Osteocyte (in vitro differentiated cells): Measurements from ENCODE around the gene SLC17A9. TPM values are rescaled to one million over a fixed set of nuclear protein-coding genes. Genes with fewer than 3 reads are reported as not detected.
A peak's percentile ranks its signal among the peaks of the same experiment; 100 is the strongest.

Source experiments
- DNase-seq: peaks from one replicate; pipeline ENCODE4 v3.0.0; 2021; ENCODE audit warnings: mixed read lengths; ENCODE audit not compliant: unreplicated experiment; ENCODE audit errors: extremely low spot score
- H3K27ac Mint-ChIP-seq: one replicate; pipeline ENCODE4 v1.8.0; 2021; ENCODE audit warnings: mild to moderate bottlenecking, mixed read lengths; ENCODE audit not compliant: unreplicated experiment
- H3K27me3 Mint-ChIP-seq: one replicate; pipeline ENCODE4 v1.8.0; 2021; ENCODE audit warnings: mixed read lengths; ENCODE audit not compliant: unreplicated experiment
- H3K36me3 Mint-ChIP-seq: one replicate; pipeline ENCODE4 v1.8.0; 2021; ENCODE audit warnings: mixed read lengths; ENCODE audit not compliant: unreplicated experiment
- H3K4me1 Mint-ChIP-seq: one replicate; pipeline ENCODE4 v1.8.0; 2021; ENCODE audit warnings: mixed read lengths; ENCODE audit not compliant: unreplicated experiment
- H3K4me3 Mint-ChIP-seq: one replicate; pipeline ENCODE4 v1.8.0; 2021; ENCODE audit warnings: mild to moderate bottlenecking, moderate library complexity, mixed read lengths; ENCODE audit not compliant: unreplicated experiment
- H3K9me3 Mint-ChIP-seq: one replicate; pipeline ENCODE4 v1.8.0; 2021; ENCODE audit warnings: mixed read lengths; ENCODE audit not compliant: unreplicated experiment
- total RNA-seq: library from RNA; stranded (reverse); gene quantifications from 2 replicates; pipeline ENCODE4 v1.2.1, GENCODE V29; 2021
- TF ChIP-seq, protein P1 (sequence below): fragments of 200-600 bp; sonication (generic); IDR thresholded peaks from 2 replicates; pipeline ENCODE4 v1.5.0; 2021; ENCODE audit warnings: antibody characterized with exemption, mild to moderate bottlenecking, moderate library complexity

Gene SLC17A9
- total RNA-seq, 1 donor from 2014 or later, result not detected

DNA sequence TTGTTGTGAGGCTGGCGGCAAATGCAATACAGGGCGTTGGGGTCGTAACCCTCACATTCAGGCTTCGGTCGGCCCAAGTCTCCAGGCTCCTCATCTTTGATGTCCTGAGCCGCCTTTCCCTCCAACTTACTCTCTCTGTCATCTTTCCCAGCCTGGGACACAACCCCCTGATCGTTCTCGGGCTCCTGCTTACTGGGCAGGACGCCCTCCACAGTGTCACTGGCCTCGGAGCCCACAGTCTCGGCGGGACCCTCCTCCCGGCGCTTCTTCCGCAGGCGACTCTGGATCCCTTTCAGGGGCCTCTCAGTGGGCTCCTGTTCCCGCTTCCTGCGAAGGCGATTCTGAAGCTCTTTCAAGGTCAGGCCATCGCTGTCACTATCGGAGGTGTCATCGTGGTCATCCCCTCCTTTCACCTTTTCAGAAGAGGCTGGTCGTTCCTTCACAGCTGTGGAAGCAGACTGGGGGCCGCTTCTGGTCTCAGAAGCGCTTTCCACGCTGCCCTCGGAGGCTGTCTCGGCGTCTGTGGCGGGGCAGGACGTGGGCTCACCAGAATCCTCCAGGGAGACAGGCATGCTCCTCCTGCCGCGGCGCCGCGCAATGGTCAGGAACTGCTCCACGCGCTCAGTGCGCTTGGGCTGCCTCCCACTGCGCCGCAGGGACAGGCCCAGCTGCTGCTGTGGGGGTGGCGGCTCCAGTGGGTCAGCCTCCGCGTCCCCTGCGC, 41.6 kb upstream of the SLC17A9 start:
- no peaks in the 10 kb centered on the region for H3K27me3 Mint-ChIP-seq
- H3K36me3 Mint-ChIP-seq, result peaks cover 59% of the 10 kb centered on the region
- no peak overlapping the region for H3K4me3 Mint-ChIP-seq
- no peaks in the 10 kb centered on the region for H3K9me3 Mint-ChIP-seq
- TF ChIP-seq, protein P1, sequence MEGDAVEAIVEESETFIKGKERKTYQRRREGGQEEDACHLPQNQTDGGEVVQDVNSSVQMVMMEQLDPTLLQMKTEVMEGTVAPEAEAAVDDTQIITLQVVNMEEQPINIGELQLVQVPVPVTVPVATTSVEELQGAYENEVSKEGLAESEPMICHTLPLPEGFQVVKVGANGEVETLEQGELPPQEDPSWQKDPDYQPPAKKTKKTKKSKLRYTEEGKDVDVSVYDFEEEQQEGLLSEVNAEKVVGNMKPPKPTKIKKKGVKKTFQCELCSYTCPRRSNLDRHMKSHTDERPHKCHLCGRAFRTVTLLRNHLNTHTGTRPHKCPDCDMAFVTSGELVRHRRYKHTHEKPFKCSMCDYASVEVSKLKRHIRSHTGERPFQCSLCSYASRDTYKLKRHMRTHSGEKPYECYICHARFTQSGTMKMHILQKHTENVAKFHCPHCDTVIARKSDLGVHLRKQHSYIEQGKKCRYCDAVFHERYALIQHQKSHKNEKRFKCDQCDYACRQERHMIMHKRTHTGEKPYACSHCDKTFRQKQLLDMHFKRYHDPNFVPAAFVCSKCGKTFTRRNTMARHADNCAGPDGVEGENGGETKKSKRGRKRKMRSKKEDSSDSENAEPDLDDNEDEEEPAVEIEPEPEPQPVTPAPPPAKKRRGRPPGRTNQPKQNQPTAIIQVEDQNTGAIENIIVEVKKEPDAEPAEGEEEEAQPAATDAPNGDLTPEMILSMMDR, result no peak
- H3K4me1 Mint-ChIP-seq, result peaks cover 22% of the 10 kb centered on the region
- no peak for DNase-seq
- H3K27ac Mint-ChIP-seq, result no peak overlapping the region

- Mint-ChIP-seq H3K27ac (no peak overlapping the region), H3K4me3 (no peak overlapping the region), H3K4me1 (peaks cover 29% of the 10 kb centered on the region), H3K36me3 (peaks cover 51% of the 10 kb centered on the region), H3K27me3 (no peaks in the 10 kb centered on the region), H3K9me3 (no peaks in the 10 kb centered on the region)
- TF ChIP-seq, protein P1, result no peak
- no peak for DNase-seq
Measured at GRCh38 chr20:62911701-62912280, 40.7 kb upstream of the SLC17A9 start.

DNA sequence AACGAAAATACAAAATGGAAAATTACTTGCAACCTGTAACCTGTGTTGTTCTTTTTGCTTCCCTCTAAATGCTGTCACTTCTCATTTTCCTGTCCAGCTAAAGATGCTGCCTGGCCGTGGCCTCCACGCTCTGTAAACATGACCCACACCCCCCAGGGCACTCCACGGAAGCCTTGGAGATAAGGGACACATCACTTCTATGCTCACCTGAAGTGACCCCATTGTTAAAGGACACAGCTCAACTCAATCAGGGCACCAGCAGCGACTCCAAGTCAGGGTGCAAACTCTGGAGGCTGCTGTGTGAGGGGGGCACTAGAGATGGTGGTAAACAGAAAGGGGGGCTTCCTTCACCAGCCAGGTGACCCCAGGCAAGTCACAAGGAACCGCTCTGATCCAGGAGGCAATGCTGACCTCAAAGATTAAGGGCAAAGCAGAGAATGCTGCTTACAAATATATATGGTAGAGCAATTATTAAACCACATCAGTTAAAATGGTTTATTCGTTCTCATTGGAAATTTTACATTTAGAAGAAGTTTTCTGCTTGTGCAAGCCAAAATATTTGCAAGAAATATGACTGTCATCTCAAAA, 39.4 kb upstream of the SLC17A9 start:
- peaks cover 35% of the 10 kb centered on the region for H3K4me1 Mint-ChIP-seq
- no peak for DNase-seq

DNA sequence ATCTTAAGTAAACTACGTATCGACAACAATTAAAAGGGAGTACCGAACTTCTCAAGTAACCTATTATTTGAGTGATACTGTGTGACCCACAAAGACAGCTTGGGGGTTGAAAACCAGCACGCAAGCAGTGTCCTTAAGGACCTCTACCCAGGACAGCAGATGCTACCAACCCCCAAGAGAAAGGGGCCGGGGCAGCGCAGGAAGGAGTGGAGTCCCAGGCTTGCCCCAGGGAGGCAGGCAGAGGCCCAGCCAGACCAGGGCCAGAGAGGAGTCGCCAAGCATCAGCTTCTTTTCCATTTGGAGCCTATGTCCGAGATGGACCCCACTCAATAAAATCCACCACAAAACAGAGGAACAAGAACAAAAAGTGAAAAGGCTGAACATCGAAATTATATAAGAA, 38.1 kb upstream of the SLC17A9 start:
- H3K27me3 Mint-ChIP-seq, result no peaks in the 10 kb centered on the region
- H3K27ac Mint-ChIP-seq, result peak overlapping the region; percentile 18
- DNase-seq, result no peak
- no peak overlapping the region for H3K4me3 Mint-ChIP-seq
- peaks cover 46% of the 10 kb centered on the region for H3K4me1 Mint-ChIP-seq
- peaks cover 27% of the 10 kb centered on the region for H3K36me3 Mint-ChIP-seq
- TF ChIP-seq, protein P1, result no peak
- H3K9me3 Mint-ChIP-seq, result no peaks in the 10 kb centered on the region

More for the DNA sequence above, 39.4 kb upstream of the SLC17A9 start:
- no peak overlapping the region for H3K4me3 Mint-ChIP-seq
- TF ChIP-seq, protein P1, result no peak
- H3K27ac Mint-ChIP-seq, result no peak overlapping the region
- H3K27me3 Mint-ChIP-seq, result no peaks in the 10 kb centered on the region
- H3K36me3 Mint-ChIP-seq, result peaks cover 39% of the 10 kb centered on the region
- no peaks in the 10 kb centered on the region for H3K9me3 Mint-ChIP-seq

DNA sequence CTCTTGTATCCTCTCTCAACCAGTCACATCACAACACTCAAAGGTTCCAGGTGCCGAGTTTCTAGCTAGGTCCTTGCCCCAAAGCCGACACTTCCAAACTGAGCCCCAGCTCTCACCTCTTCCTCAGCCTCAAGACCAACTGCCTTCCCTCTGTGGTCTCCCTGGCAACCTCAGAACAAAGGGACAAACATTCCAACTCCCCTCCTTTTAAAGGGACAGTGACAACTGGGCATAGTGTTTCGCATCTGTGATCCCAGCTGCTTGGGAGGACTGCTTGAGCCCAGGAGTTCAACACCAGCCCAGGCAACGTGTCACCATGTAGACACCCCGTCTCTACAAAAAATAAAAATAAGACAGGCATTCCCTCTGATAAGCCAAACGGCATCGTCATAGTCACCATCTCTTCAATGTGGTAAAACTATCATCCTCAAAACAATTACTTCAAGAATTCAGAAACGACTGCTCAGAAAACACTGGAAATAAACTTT, 37.5 kb upstream of the SLC17A9 start:
- Mint-ChIP-seq H3K9me3 (no peaks in the 10 kb centered on the region), H3K4me1 (peaks cover 48% of the 10 kb centered on the region), H3K4me3 (no peak overlapping the region), H3K27ac (peak overlapping the region; percentile 91), H3K36me3 (peaks cover 21% of the 10 kb centered on the region), H3K27me3 (no peaks in the 10 kb centered on the region)
- TF ChIP-seq, protein P1, result no peak
- no peak for DNase-seq
